CD14-positive monocyte (primary cell): ENCODE results near the gene INPP4B. TPM values are rescaled to one million over a fixed set of nuclear protein-coding genes. Genes with fewer than 3 reads are reported as not detected.

Experiments used
- DNase-seq, 3 donors: peaks; one replicate each; pipeline ENCODE4 v3.0.0-alpha.2; 2011 to 2022
- H2AFZ ChIP-seq: 2 replicates; pipeline ENCODE4 v1.6.0; 2012; ENCODE audit warnings: mild to moderate bottlenecking, low read depth, low read length, inconsistent platforms; ENCODE audit not compliant: insufficient read depth, poor library complexity, severe bottlenecking
- H3K27ac ChIP-seq, 2 donors: 1 replicate in 1 of 2; 2 replicates in 1 of 2; pipeline ENCODE4 v1.5.1; 2012 to 2013; ENCODE audit warnings: low read length in 2 of 2, control low read depth in 1 of 2, inconsistent platforms in 1 of 2, low read depth in 1 of 2, mild to moderate bottlenecking in 1 of 2
- H3K27me3 ChIP-seq, 2 donors: one replicate each; pipeline versions ENCODE4 v1.6.0 to v1.6.1; 2011 to 2013; ENCODE audit warnings: low read length in 2 of 2; ENCODE audit not compliant: control insufficient read depth in 2 of 2, insufficient read depth in 2 of 2
- H3K36me3 ChIP-seq, 2 donors: replicated peaks in 1 of 2; 1 replicate in 1 of 2; 2 replicates in 1 of 2; pipeline versions ENCODE4 v1.5.1 to v1.6.1; 2012 to 2013; ENCODE audit warnings: low read length in 2 of 2, control low read depth in 1 of 2, inconsistent platforms in 1 of 2, mild to moderate bottlenecking in 1 of 2; ENCODE audit not compliant: insufficient read depth in 2 of 2, control insufficient read depth in 1 of 2
- H3K4me1 ChIP-seq, 2 donors: 1 replicate in 1 of 2; 2 replicates in 1 of 2; pipeline versions ENCODE4 v1.5.1 to v1.6.1; 2012 to 2013; ENCODE audit warnings: low read length in 2 of 2, control low read depth in 1 of 2, inconsistent platforms in 1 of 2, mild to moderate bottlenecking in 1 of 2, moderate library complexity in 1 of 2; ENCODE audit not compliant: insufficient read depth in 2 of 2, control insufficient read depth in 1 of 2
- H3K4me2 ChIP-seq: replicated peaks from 2 replicates; pipeline ENCODE3; 2012; ENCODE audit warnings: low read length, moderate library complexity, mild to moderate bottlenecking; ENCODE audit not compliant: poor library complexity, severe bottlenecking; ENCODE audit errors: extremely low read depth
- H3K4me3 ChIP-seq, 3 experiments: fragments of 200-600 bp in 1 of 3; sonication (generic) in 1 of 3; replicated peaks in 1 of 3; 1 replicate in 2 of 3; 2 replicates in 1 of 3; pipeline ENCODE4 v1.5.1; 2011 to 2013; ENCODE audit warnings: low read length in 3 of 3, mild to moderate bottlenecking in 3 of 3, control low read depth in 2 of 3, low read depth in 2 of 3, inconsistent platforms in 1 of 3, moderate library complexity in 1 of 3
- H3K79me2 ChIP-seq: 2 replicates; pipeline ENCODE4 v1.6.0; 2012; ENCODE audit warnings: mild to moderate bottlenecking, control low read depth, inconsistent platforms, low read length, moderate library complexity; ENCODE audit not compliant: insufficient read depth
- H3K9ac ChIP-seq: 2 replicates; pipeline ENCODE4 v1.6.0; 2017; ENCODE audit warnings: low read length, mild to moderate bottlenecking; ENCODE audit not compliant: insufficient read depth, poor library complexity, severe bottlenecking
- H3K9me3 ChIP-seq, 2 donors: replicated peaks in 1 of 2; 1 replicate in 1 of 2; 2 replicates in 1 of 2; pipeline versions ENCODE4 v1.5.1 to v1.6.1; 2012 to 2013; ENCODE audit warnings: low read length in 2 of 2, control low read depth in 1 of 2; ENCODE audit not compliant: control insufficient read depth in 1 of 2, insufficient read depth in 1 of 2
- H4K20me1 ChIP-seq: 2 replicates; pipeline ENCODE4 v1.6.0; 2012; ENCODE audit warnings: mild to moderate bottlenecking, low read length, control low read depth, moderate library complexity; ENCODE audit not compliant: insufficient read depth
- H3K27ac Mint-ChIP-seq, 7 donors: one replicate each; pipeline ENCODE4 v1.8.0; 2020; ENCODE audit warnings: mild to moderate bottlenecking in 7 of 7, mixed read lengths in 7 of 7, moderate library complexity in 6 of 7, inconsistent platforms in 2 of 7
- H3K27me3 Mint-ChIP-seq, 3 donors: one replicate each; pipeline ENCODE4 v1.8.0; 2021 to 2022; ENCODE audit warnings: low read depth in 3 of 3, mild to moderate bottlenecking in 3 of 3, mixed read lengths in 3 of 3, moderate library complexity in 3 of 3, inconsistent platforms in 1 of 3
- H3K36me3 Mint-ChIP-seq, 2 donors: one replicate each; pipeline ENCODE4 v1.8.0; 2020; ENCODE audit warnings: mixed read lengths in 2 of 2, inconsistent platforms in 1 of 2, mild to moderate bottlenecking in 1 of 2
- H3K4me1 Mint-ChIP-seq: one replicate; pipeline ENCODE4 v1.8.0; 2020; ENCODE audit warnings: mild to moderate bottlenecking, mixed read lengths
- H3K4me3 Mint-ChIP-seq, 2 donors: one replicate each; pipeline ENCODE4 v1.8.0; 2020; ENCODE audit warnings: mild to moderate bottlenecking in 2 of 2, mixed read lengths in 2 of 2, moderate library complexity in 1 of 2
- H3K9me3 Mint-ChIP-seq, 7 donors: one replicate each; pipeline ENCODE4 v1.8.0; 2020 to 2022; ENCODE audit warnings: mixed read lengths in 7 of 7, mild to moderate bottlenecking in 6 of 7, moderate library complexity in 6 of 7, inconsistent platforms in 2 of 7
- CTCF ChIP-seq: fragments of 200-600 bp; IDR thresholded peaks from one replicate; pipeline ENCODE4 v1.8.0; 2022; ENCODE audit warnings: antibody characterized with exemption, mild to moderate bottlenecking
- WGBS: methylation state at CpG from one replicate; pipeline ENCODE4 v1.1.5; 2013; ENCODE audit warnings: missing lambda C conversion rate; ENCODE audit not compliant: insufficient coverage; 5-methylcytosine and 5-hydroxymethylcytosine counted together
- intact Hi-C, 2 donors: fragments of 100-400 bp; cut with micrococcal nuclease; formaldehyde crosslinking; loops; one replicate each; pipeline versions ENCODE4 v1.15.0 to v1.15.1; 2023
- polyA plus RNA-seq, 3 donors: library from polyadenylated mRNA; depleted of rRNA in 1 of 3; unstranded in 2 of 3; stranded (reverse) in 1 of 3; fragments of 300-500 nt in 2 of 3; fragments of >200 nt in 1 of 3; fragmentation: Illumina TruSeq in 2 of 3; gene quantifications; 1 replicate in 2 of 3; 2 replicates in 1 of 3; pipeline ENCODE4 v1.2.3, GENCODE V29; 2012 to 2021

Gene INPP4B
- polyA plus RNA-seq, 3 donors = 0.13 to 0.38 (median 0.22) TPM

GRCh38 chr4:142144813-142145212 is 701.3 kb downstream of the INPP4B start:
- TF ChIP-seq CTCF = no peak
- H3K27ac Mint-ChIP-seq = no peak overlapping the region
- H3K9me3 ChIP-seq = no peaks in the 10 kb centered on the region
- H3K4me3 Mint-ChIP-seq = no peak overlapping the region
- no peaks in the 10 kb centered on the region for H3K36me3 ChIP-seq
- H3K9me3 Mint-ChIP-seq = no peaks in the 10 kb centered on the region
- no peak overlapping the region for H3K4me3 ChIP-seq
- WGBS = no CpG with 5 or more reads among the region's 1 CpG
- no peak overlapping the region for H3K4me2 ChIP-seq
- no peaks in the 10 kb centered on the region for H4K20me1 ChIP-seq
- H3K36me3 Mint-ChIP-seq = no peaks in the 10 kb centered on the region
- no peaks in the 10 kb centered on the region for H3K27me3 ChIP-seq
- no peaks in the 10 kb centered on the region for H3K79me2 ChIP-seq
- no peak overlapping the region for H3K27ac ChIP-seq
- H3K4me1 Mint-ChIP-seq = no peaks in the 10 kb centered on the region
- H3K4me1 ChIP-seq = no peaks in the 10 kb centered on the region
- no peak for DNase-seq
- intact Hi-C loops = no loop called here
- no peak overlapping the region for H2AFZ ChIP-seq
- no peak overlapping the region for H3K9ac ChIP-seq
- H3K27me3 Mint-ChIP-seq = no peaks in the 10 kb centered on the region

- no peak for DNase-seq
These were observed 703.6 kb downstream of the INPP4B start for GRCh38 chr4:142142366-142143054.

More at GRCh38 chr4:142142366-142143054, 703.6 kb downstream of the INPP4B start:
- intact Hi-C loops = no loop called here
- Histone ChIP-seq H2AFZ (no peak overlapping the region), H3K9me3 (no peaks in the 10 kb centered on the region), H3K4me3 (no peak overlapping the region), H3K4me1 (no peaks in the 10 kb centered on the region), H3K4me2 (no peak overlapping the region), H4K20me1 (no peaks in the 10 kb centered on the region), H3K36me3 (no peaks in the 10 kb centered on the region), H3K27me3 (no peaks in the 10 kb centered on the region), H3K79me2 (no peaks in the 10 kb centered on the region), H3K9ac (no peak overlapping the region), H3K27ac (no peak overlapping the region)
- no peak for TF ChIP-seq CTCF
- Mint-ChIP-seq H3K4me3 (no peak overlapping the region), H3K36me3 (no peaks in the 10 kb centered on the region), H3K27me3 (no peaks in the 10 kb centered on the region), H3K4me1 (no peaks in the 10 kb centered on the region), H3K9me3 (peaks cover 0 to 2% (median 0%) of the 10 kb centered on the region in 7 donors), H3K27ac (no peak overlapping the region)
- no CpG with 5 or more reads among the region's 2 CpGs for WGBS
